Chondrocyte (in vitro differentiated cells): ENCODE data around the gene B3GALNT1. TPM values are rescaled to one million over a fixed set of nuclear protein-coding genes. Genes with fewer than 3 reads are reported as not detected.

Source experiments
- total RNA-seq: library from RNA; stranded (reverse); gene quantifications from 3 replicates; pipeline ENCODE4 v1.2.1, GENCODE V29; 2021

B3GALNT1 gene
- total RNA-seq, 1 donor from 2014 or later: 22.0 TPM

Other genes starting within 250 kb of the B3GALNT1 start
- 67.8 to 80.2 TPM (median 73.1 TPM) in 3 replicates for gene NMD3, start 116.0 kb upstream of the B3GALNT1 start, total RNA-seq